Measurements from ENCODE around the gene HAUS2. TPM values are rescaled to one million over a fixed set of nuclear protein-coding genes. Genes with fewer than 3 reads are reported as not detected.

HAUS2 gene
- total RNA-seq, 1 donor from 2014 or later: 72.2 TPM

- Mint-ChIP-seq H3K27me3 (ENCODE audit: insufficient read depth, low read depth) (peaks cover 6% of the 10 kb centered on the region), H3K4me3 (peak overlapping the region; percentile 42), H3K4me1 (peaks cover 34% of the 10 kb centered on the region), H3K36me3 (peaks cover 13% of the 10 kb centered on the region), H3K9me3 (no peaks in the 10 kb centered on the region), H3K27ac (no peak overlapping the region)
- no peak for DNase-seq (ENCODE audit: low spot score)
- Histone ChIP-seq H3K27me3 (peaks cover 40% of the 10 kb centered on the region), H3K4me2 (no peak overlapping the region), H3K27ac (no peak overlapping the region), H3K79me2 (ENCODE audit: low read depth) (peaks cover 42% of the 10 kb centered on the region), H3K9me3 (ENCODE audit: low read depth) (no peaks in the 10 kb centered on the region), H3F3A (ENCODE audit: low read depth) (peaks cover 35% of the 10 kb centered on the region), H3K4me1 (peaks cover 16% of the 10 kb centered on the region), H3K9ac (no peak overlapping the region), H3K36me3 (no peaks in the 10 kb centered on the region), H3K4me3 (no peak overlapping the region), H4K20me1 (ENCODE audit: low read depth) (peaks cover 17% of the 10 kb centered on the region), H2AFZ (replicated peaks) (no peak overlapping the region)
- no peak for TF ChIP-seq EZH2 (IDR thresholded peaks at IDR 0.05)
- no peak for TF ChIP-seq CTCF (IDR thresholded peaks at IDR 0.05)
- TF ChIP-seq EZH2phosphoT487 (IDR thresholded peaks at IDR 0.05): no peak
Observed at GRCh38 chr15:42577514-42578031, 28.9 kb downstream of the HAUS2 start.

- peaks cover 54% of the 10 kb centered on the region for H3K79me2 ChIP-seq (ENCODE audit: low read depth)
- H4K20me1 ChIP-seq (ENCODE audit: low read depth): peaks cover 32% of the 10 kb centered on the region
- no peak for DNase-seq (ENCODE audit: low spot score)
- Mint-ChIP-seq H3K27ac (no peak overlapping the region), H3K36me3 (peaks cover 13% of the 10 kb centered on the region), H3K27me3 (ENCODE audit: insufficient read depth, low read depth) (peaks cover 4% of the 10 kb centered on the region), H3K4me3 (no peak overlapping the region), H3K9me3 (no peaks in the 10 kb centered on the region), H3K4me1 (peaks cover 49% of the 10 kb centered on the region)
- no peaks in the 10 kb centered on the region for H3K9me3 ChIP-seq (ENCODE audit: low read depth)
- H3K4me1 ChIP-seq: peaks cover 28% of the 10 kb centered on the region
- no peak overlapping the region for H2AFZ ChIP-seq (replicated peaks)
- no peak overlapping the region for H3K27ac ChIP-seq
- H3K4me3 ChIP-seq: no peak overlapping the region
- H3K27me3 ChIP-seq: peaks cover 40% of the 10 kb centered on the region
- no peak overlapping the region for H3K9ac ChIP-seq
- no peak overlapping the region for H3K4me2 ChIP-seq
- peaks cover 46% of the 10 kb centered on the region for H3F3A ChIP-seq (ENCODE audit: low read depth)
- H3K36me3 ChIP-seq: no peaks in the 10 kb centered on the region
- TF ChIP-seq EZH2phosphoT487 (IDR thresholded peaks at IDR 0.05): no peak
- TF ChIP-seq CTCF (IDR thresholded peaks at IDR 0.05): no peak
- no peak for TF ChIP-seq EZH2 (IDR thresholded peaks at IDR 0.05)
Observed at GRCh38 chr15:42578984-42579537, 30.4 kb downstream of the HAUS2 start.

GRCh38 chr15:42581272-42581730 lies 32.7 kb downstream of the HAUS2 start:
- DNase-seq (ENCODE audit: low spot score): peak; percentile 95
- peaks cover 32% of the 10 kb centered on the region for H3K4me1 ChIP-seq
- TF ChIP-seq EZH2 (IDR thresholded peaks at IDR 0.05) (no peak), EZH2phosphoT487 (IDR thresholded peaks at IDR 0.05) (no peak), CTCF (IDR thresholded peaks at IDR 0.05) (no peak)
- peaks cover 31% of the 10 kb centered on the region for H3K27me3 ChIP-seq
- H3K4me2 ChIP-seq: peak overlapping the region; percentile 77
- no peaks in the 10 kb centered on the region for H3K9me3 ChIP-seq (ENCODE audit: low read depth)
- H3K4me3 ChIP-seq: peak overlapping the region; percentile 46
- H3K36me3 Mint-ChIP-seq: peaks cover 19% of the 10 kb centered on the region
- H3K4me1 Mint-ChIP-seq: peaks cover 50% of the 10 kb centered on the region
- peak overlapping the region; percentile 78 for H3K4me3 Mint-ChIP-seq
- peaks cover 42% of the 10 kb centered on the region for H3F3A ChIP-seq (ENCODE audit: low read depth)
- H3K36me3 ChIP-seq: no peaks in the 10 kb centered on the region
- peaks cover 60% of the 10 kb centered on the region for H3K79me2 ChIP-seq (ENCODE audit: low read depth)
- H3K9ac ChIP-seq: no peak overlapping the region
- peaks cover 2% of the 10 kb centered on the region for H3K27me3 Mint-ChIP-seq (ENCODE audit: insufficient read depth, low read depth)
- peak overlapping the region; percentile 38 for H2AFZ ChIP-seq (replicated peaks)
- H3K27ac ChIP-seq: no peak overlapping the region
- peak overlapping the region; percentile 15 for H3K27ac Mint-ChIP-seq
- H3K9me3 Mint-ChIP-seq: no peaks in the 10 kb centered on the region
- peaks cover 36% of the 10 kb centered on the region for H4K20me1 ChIP-seq (ENCODE audit: low read depth)

All from neural progenitor cell (in vitro differentiated cells).